ENCODE data around the gene RASA3.

- no peak for TF ChIP-seq CTCF (IDR thresholded peaks at IDR 0.05)
- no peak for TF ChIP-seq POLR2A (IDR thresholded peaks at IDR 0.05)
- TF ChIP-seq EP300 (IDR thresholded peaks at IDR 0.05; ENCODE audit: low read depth): no peak
Observed at GRCh38 chr13:113953561-113953960, 178.9 kb downstream of the RASA3 start.

Measured in transverse colon (tissue), 3 donors.